Body of pancreas (tissue), 4 donors: ENCODE data around the gene GMDS. TPM values are rescaled to one million over a fixed set of nuclear protein-coding genes. Genes with fewer than 3 reads are reported as not detected.

Experiments
- ATAC-seq: fragments of 150-250 bp; one replicate; pipeline ENCODE4 v1.9.1; 2016
- DNase-seq, 4 donors: peaks; one replicate each; pipeline ENCODE4 v3.0.0-alpha.2; 2019
- H3K27ac ChIP-seq, 4 donors: fragments of 200-600 bp; sonication (generic); 1 replicate in 3 of 4; 2 replicates in 1 of 4; pipeline versions ENCODE4 v1.5.1 to v1.6.1; 2016 to 2019; ENCODE audit warnings: mild to moderate bottlenecking in 1 of 4, mixed read lengths in 1 of 4, moderate library complexity in 1 of 4
- H3K27me3 ChIP-seq, 2 donors: fragments of 200-600 bp; sonication (generic); one replicate each; pipeline ENCODE4 v1.6.0; 2016; ENCODE audit warnings: mild to moderate bottlenecking in 1 of 2
- H3K36me3 ChIP-seq, 2 donors: fragments of 200-600 bp; sonication (generic); replicated peaks in 1 of 2; 2 replicates each; pipeline ENCODE4 v1.5.1; 2016; ENCODE audit warnings: low read depth in 2 of 2; ENCODE audit not compliant: insufficient read depth in 1 of 2
- H3K4me1 ChIP-seq: fragments of 200-600 bp; sonication (generic); one replicate; pipeline ENCODE4 v1.6.0; 2016
- H3K4me3 ChIP-seq, 2 donors: fragments of 200-600 bp; sonication (generic); 1 replicate in 1 of 2; 2 replicates in 1 of 2; pipeline ENCODE4 v1.5.1; 2016 to 2019
- H3K9me3 ChIP-seq, 3 donors: fragments of 200-600 bp; sonication (generic); 1 replicate in 2 of 3; 2 replicates in 1 of 3; pipeline ENCODE4 v1.5.1; 2016
- CTCF ChIP-seq, 7 experiments: fragments of 450-650 bp in 4 of 7; fragments of 200-600 bp in 3 of 7; sonication (generic) in 3 of 7; IDR thresholded peaks; one replicate each; pipeline ENCODE4 v1.5.1; 2016 to 2019; ENCODE audit warnings: antibody characterized with exemption in 7 of 7
- POLR2A ChIP-seq, 3 donors: fragments of 450-650 bp; IDR thresholded peaks; one replicate each; pipeline ENCODE4 v1.6.1; 2016; ENCODE audit warnings: antibody characterized with exemption in 3 of 3, mild to moderate bottlenecking in 2 of 3
- WGBS, 2 donors: methylation state at CpG; one replicate each; pipeline ENCODE4 v1.1.5; 2017; 5-methylcytosine and 5-hydroxymethylcytosine counted together
- intact Hi-C: fragments of 100-400 bp; cut with DNase I; formaldehyde crosslinking; loops from one replicate; pipeline ENCODE4 v1.15.1; 2023
- total RNA-seq, 2 donors: library from RNA; depleted of rRNA; stranded (reverse); fragments of >200 nt; gene quantifications; one replicate each; pipeline ENCODE4 v1.1.0, GENCODE V29; 2016

Gene GMDS
- total RNA-seq, 2 donors from 2014 or later = 34.5 to 63.3 TPM

- intact Hi-C loops = no loop called here
- no peaks in the 10 kb centered on the region for H3K27me3 ChIP-seq
- H3K27ac ChIP-seq = no peak overlapping the region
- H3K4me3 ChIP-seq = no peak overlapping the region
- ATAC-seq (no peak), DNase-seq (no peak)
- no peak for TF ChIP-seq POLR2A (IDR thresholded peaks at IDR 0.05)
- no peak for TF ChIP-seq CTCF (IDR thresholded peaks at IDR 0.05)
- WGBS, 2 donors = 93% methylated on average over 14 of the region's 14 CpGs
- H3K9me3 ChIP-seq = no peaks in the 10 kb centered on the region
- H3K36me3 ChIP-seq = no peaks in the 10 kb centered on the region
- H3K4me1 ChIP-seq = no peaks in the 10 kb centered on the region
Measured at GRCh38 chr6:1629316-1629715, 616.1 kb downstream of the GMDS start.

GRCh38 chr6:1627827-1628560, 617.4 kb downstream of the GMDS start:
- H3K4me1 ChIP-seq = no peaks in the 10 kb centered on the region
- TF ChIP-seq CTCF (IDR thresholded peaks at IDR 0.05) (no peak), POLR2A (IDR thresholded peaks at IDR 0.05) (no peak)
- 89 to 92% methylated on average over 10 of the region's 10 CpGs for WGBS, 2 donors
- ATAC-seq = no peak
- H3K36me3 ChIP-seq = no peaks in the 10 kb centered on the region
- H3K27me3 ChIP-seq = no peaks in the 10 kb centered on the region
- H3K9me3 ChIP-seq = no peaks in the 10 kb centered on the region
- no peak overlapping the region for H3K27ac ChIP-seq
- no peak overlapping the region for H3K4me3 ChIP-seq
- DNase-seq = no peak
- intact Hi-C loops = no loop called here

- H3K4me1 ChIP-seq = no peaks in the 10 kb centered on the region
- H3K36me3 ChIP-seq = no peaks in the 10 kb centered on the region
- DNase-seq (no peak), ATAC-seq (no peak)
- intact Hi-C loops = no loop called here
- 66 to 76% methylated on average over 4 of the region's 4 CpGs for WGBS, 2 donors
- H3K27me3 ChIP-seq = no peaks in the 10 kb centered on the region
- no peak for TF ChIP-seq CTCF (IDR thresholded peaks at IDR 0.05)
- no peak for TF ChIP-seq POLR2A (IDR thresholded peaks at IDR 0.05)
- H3K9me3 ChIP-seq = no peaks in the 10 kb centered on the region
- no peak overlapping the region for H3K27ac ChIP-seq
- H3K4me3 ChIP-seq = no peak overlapping the region
Measured at GRCh38 chr6:1626481-1626880, 618.9 kb downstream of the GMDS start.

GRCh38 chr6:1625794-1626435, 619.5 kb downstream of the GMDS start:
- TF ChIP-seq CTCF (IDR thresholded peaks at IDR 0.05) (no peak), POLR2A (IDR thresholded peaks at IDR 0.05) (no peak)
- Histone ChIP-seq H3K4me1 (no peaks in the 10 kb centered on the region), H3K4me3 (no peak overlapping the region), H3K27me3 (no peaks in the 10 kb centered on the region), H3K9me3 (no peaks in the 10 kb centered on the region), H3K27ac (no peak overlapping the region), H3K36me3 (no peaks in the 10 kb centered on the region)
- ATAC-seq (no peak), DNase-seq (no peak)
- intact Hi-C loops = no loop called here
- 71 to 84% methylated on average over 18 of the region's 18 CpGs for WGBS, 2 donors
